NT2/D1 (cell line): ENCODE data around the gene LCOR.

Experiments
- SUZ12 ChIP-seq: IDR thresholded peaks from 2 replicates; pipeline ENCODE4 v1.6.1; 2011; ENCODE audit not compliant: insufficient read length, insufficient read depth; ENCODE audit errors: extremely low read depth
- ZNF274 ChIP-seq: IDR thresholded peaks from 2 replicates; pipeline ENCODE4 v1.6.1; 2011; ENCODE audit warnings: mild to moderate bottlenecking, low read depth, low read length

DNA sequence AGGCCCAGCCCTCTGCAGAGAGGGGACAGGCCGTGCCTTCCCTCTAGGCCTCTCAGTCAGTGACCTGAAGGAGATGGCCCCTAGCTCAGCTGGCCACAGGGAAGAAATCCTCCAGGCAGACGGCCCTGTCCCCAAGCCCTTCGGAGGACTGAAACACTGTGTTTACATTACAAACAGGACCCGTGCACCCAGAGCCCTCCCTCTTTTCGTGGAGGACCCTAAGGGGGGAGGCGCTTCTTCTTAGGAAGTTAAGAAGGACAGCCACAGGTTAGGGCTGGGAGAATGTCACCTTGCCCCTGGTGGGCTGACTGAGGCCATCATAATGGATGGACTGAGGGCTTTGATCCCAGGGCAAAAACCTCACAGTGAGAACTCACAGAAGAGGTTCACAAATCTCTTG, 198.8 kb downstream of the LCOR start:
- TF ChIP-seq SUZ12 (no peak), ZNF274 (no peak)
